K562 (cell line): ENCODE measurements around the gene GCSAM.

Source experiments
- EP300 ChIP-seq: IDR thresholded peaks from 2 replicates; pipeline ENCODE4 v1.6.1; 2012; ENCODE audit warnings: low read length, improper control_type of control experiment
- RBBP5 ChIP-seq: fragments of 200-600 bp; sonication (generic); IDR thresholded peaks from 2 replicates; pipeline ENCODE4 v1.6.1; 2012; ENCODE audit warnings: borderline replicate concordance, mild to moderate bottlenecking, low read length, control low read depth, inconsistent platforms; ENCODE audit not compliant: insufficient read depth, poor library complexity, severe bottlenecking
- ZBTB8A ChIP-seq: fragments of 450-650 bp; IDR thresholded peaks from 2 replicates; pipeline ENCODE4 v1.6.1; 2018; ENCODE audit warnings: mild to moderate bottlenecking, moderate library complexity; ENCODE audit not compliant: partially characterized antibody
- ZNF274 ChIP-seq: IDR thresholded peaks from 2 replicates; pipeline ENCODE4 v1.6.1; 2011; ENCODE audit warnings: low read depth, mild to moderate bottlenecking, low read length, moderate library complexity, borderline replicate concordance
- ZNF408 ChIP-seq: fragments of 250-450 bp; sonication (Bioruptor Pico); IDR thresholded peaks from 2 replicates; pipeline ENCODE4 v1.4.0; 2020; ENCODE audit warnings: low read depth, mild to moderate bottlenecking, moderate library complexity
- TF ChIP-seq, protein P1 (sequence below): fragments of 450-650 bp; IDR thresholded peaks from 2 replicates; pipeline ENCODE4 v1.6.1; 2017; ENCODE audit warnings: antibody characterized with exemption, mild to moderate bottlenecking
- TF ChIP-seq, protein P2 (sequence below), 3 experiments: IDR thresholded peaks in 2 of 3; conservative IDR thresholded peaks in 1 of 3; 2 replicates each; pipeline ENCODE4 v1.5.1; 2011 to 2012; ENCODE audit warnings: low read length in 3 of 3, mild to moderate bottlenecking in 3 of 3, control low read depth in 2 of 3, improper control_type of control experiment in 1 of 3, inconsistent platforms in 1 of 3, low read depth in 1 of 3, mixed read lengths in 1 of 3, moderate library complexity in 1 of 3; ENCODE audit not compliant: insufficient read depth in 2 of 3
- TF ChIP-seq, protein P3 (sequence below): fragments of 250-450 bp; sonication (Bioruptor Pico); IDR thresholded peaks from 2 replicates; pipeline ENCODE4 v1.4.0; 2020; ENCODE audit warnings: mild to moderate bottlenecking, moderate library complexity

DNA sequence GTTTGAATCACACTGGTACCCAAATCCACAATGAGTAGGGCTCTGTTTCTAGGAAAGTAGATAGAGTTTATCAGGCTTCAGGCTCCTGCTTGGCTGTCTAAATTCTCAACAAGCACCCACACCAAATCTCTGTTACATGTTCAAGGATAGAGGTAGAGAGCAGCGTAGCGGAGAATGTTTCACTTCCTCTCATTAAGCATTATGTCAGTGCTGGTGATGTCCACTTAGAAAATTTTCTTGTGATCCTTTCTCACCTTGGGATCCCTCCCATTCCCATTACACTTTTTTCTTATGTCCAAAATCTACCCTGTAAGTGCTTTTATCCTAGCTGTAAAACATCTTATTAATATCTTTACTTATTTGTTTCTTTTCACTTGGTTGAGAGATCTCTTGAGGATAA is 34.7 kb upstream of the GCSAM start:
- TF ChIP-seq ZNF408 (CRISPR knock-in tag) (no peak), ZBTB8A (no peak), EP300 (no peak), RBBP5 (no peak), ZNF274 (no peak)
- TF ChIP-seq, protein P1, sequence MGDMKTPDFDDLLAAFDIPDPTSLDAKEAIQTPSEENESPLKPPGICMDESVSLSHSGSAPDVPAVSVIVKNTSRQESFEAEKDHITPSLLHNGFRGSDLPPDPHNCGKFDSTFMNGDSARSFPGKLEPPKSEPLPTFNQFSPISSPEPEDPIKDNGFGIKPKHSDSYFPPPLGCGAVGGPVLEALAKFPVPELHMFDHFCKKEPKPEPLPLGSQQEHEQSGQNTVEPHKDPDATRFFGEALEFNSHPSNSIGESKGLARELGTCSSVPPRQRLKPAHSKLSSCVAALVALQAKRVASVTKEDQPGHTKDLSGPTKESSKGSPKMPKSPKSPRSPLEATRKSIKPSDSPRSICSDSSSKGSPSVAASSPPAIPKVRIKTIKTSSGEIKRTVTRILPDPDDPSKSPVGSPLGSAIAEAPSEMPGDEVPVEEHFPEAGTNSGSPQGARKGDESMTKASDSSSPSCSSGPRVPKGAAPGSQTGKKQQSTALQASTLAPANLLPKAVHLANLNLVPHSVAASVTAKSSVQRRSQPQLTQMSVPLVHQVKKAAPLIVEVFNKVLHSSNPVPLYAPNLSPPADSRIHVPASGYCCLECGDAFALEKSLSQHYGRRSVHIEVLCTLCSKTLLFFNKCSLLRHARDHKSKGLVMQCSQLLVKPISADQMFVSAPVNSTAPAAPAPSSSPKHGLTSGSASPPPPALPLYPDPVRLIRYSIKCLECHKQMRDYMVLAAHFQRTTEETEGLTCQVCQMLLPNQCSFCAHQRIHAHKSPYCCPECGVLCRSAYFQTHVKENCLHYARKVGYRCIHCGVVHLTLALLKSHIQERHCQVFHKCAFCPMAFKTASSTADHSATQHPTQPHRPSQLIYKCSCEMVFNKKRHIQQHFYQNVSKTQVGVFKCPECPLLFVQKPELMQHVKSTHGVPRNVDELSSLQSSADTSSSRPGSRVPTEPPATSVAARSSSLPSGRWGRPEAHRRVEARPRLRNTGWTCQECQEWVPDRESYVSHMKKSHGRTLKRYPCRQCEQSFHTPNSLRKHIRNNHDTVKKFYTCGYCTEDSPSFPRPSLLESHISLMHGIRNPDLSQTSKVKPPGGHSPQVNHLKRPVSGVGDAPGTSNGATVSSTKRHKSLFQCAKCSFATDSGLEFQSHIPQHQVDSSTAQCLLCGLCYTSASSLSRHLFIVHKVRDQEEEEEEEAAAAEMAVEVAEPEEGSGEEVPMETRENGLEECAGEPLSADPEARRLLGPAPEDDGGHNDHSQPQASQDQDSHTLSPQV = no peak
- TF ChIP-seq, protein P2, sequence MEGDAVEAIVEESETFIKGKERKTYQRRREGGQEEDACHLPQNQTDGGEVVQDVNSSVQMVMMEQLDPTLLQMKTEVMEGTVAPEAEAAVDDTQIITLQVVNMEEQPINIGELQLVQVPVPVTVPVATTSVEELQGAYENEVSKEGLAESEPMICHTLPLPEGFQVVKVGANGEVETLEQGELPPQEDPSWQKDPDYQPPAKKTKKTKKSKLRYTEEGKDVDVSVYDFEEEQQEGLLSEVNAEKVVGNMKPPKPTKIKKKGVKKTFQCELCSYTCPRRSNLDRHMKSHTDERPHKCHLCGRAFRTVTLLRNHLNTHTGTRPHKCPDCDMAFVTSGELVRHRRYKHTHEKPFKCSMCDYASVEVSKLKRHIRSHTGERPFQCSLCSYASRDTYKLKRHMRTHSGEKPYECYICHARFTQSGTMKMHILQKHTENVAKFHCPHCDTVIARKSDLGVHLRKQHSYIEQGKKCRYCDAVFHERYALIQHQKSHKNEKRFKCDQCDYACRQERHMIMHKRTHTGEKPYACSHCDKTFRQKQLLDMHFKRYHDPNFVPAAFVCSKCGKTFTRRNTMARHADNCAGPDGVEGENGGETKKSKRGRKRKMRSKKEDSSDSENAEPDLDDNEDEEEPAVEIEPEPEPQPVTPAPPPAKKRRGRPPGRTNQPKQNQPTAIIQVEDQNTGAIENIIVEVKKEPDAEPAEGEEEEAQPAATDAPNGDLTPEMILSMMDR (IDR thresholded peaks at IDR 0.05 in 2 of 3, conservative IDR thresholded peaks at IDR 0.05 in 1 of 3; ENCODE audit: insufficient read depth in 2 of 3, low read depth in 1 of 3, low read length in 3 of 3) = no peak
- TF ChIP-seq, protein P3, sequence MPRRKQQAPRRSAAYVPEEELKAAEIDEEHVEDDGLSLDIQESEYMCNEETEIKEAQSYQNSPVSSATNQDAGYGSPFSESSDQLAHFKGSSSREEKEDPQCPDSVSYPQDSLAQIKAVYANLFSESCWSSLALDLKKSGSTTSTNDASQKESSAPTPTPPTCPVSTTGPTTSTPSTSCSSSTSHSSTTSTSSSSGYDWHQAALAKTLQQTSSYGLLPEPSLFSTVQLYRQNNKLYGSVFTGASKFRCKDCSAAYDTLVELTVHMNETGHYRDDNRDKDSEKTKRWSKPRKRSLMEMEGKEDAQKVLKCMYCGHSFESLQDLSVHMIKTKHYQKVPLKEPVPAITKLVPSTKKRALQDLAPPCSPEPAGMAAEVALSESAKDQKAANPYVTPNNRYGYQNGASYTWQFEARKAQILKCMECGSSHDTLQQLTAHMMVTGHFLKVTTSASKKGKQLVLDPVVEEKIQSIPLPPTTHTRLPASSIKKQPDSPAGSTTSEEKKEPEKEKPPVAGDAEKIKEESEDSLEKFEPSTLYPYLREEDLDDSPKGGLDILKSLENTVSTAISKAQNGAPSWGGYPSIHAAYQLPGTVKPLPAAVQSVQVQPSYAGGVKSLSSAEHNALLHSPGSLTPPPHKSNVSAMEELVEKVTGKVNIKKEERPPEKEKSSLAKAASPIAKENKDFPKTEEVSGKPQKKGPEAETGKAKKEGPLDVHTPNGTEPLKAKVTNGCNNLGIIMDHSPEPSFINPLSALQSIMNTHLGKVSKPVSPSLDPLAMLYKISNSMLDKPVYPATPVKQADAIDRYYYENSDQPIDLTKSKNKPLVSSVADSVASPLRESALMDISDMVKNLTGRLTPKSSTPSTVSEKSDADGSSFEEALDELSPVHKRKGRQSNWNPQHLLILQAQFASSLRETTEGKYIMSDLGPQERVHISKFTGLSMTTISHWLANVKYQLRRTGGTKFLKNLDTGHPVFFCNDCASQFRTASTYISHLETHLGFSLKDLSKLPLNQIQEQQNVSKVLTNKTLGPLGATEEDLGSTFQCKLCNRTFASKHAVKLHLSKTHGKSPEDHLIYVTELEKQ (CRISPR knock-in tag) = no peak
